GM19463 (cell line): Measurements from ENCODE around the gene FANK1.
A peak's percentile ranks its signal among the peaks of the same experiment; 100 is the strongest.
"Not testable (repeated sequence)": the region's sequence is repeated elsewhere in the genome, so short reads cannot be mapped to it uniquely, and the experiment has no call there.

ENCODE experiments used
- ATAC-seq: cut with Tn5 transposase; IDR thresholded peaks from one replicate; pipeline ENCODE4 v1.9.1; 2021; ENCODE audit warnings: mild to moderate bottlenecking, moderate library complexity; ENCODE audit not compliant: unreplicated experiment

The FANK1 gene

GRCh38 chr10:126016882-126017281 lies 120.5 kb downstream of the FANK1 start:
- ATAC-seq, result no peak

GRCh38 chr10:126017961-126018560 lies 121.7 kb downstream of the FANK1 start:
- no peak for ATAC-seq

GRCh38 chr10:126021833-126022500 lies 125.6 kb downstream of the FANK1 start:
- ATAC-seq, result no peak

- no peak for ATAC-seq
These were observed 126.5 kb downstream of the FANK1 start for GRCh38 chr10:126022841-126023240.

GRCh38 chr10:126027692-126028091 lies 131.3 kb downstream of the FANK1 start:
- no peak for ATAC-seq

GRCh38 chr10:126029999-126030398 lies 133.6 kb downstream of the FANK1 start:
- no peak for ATAC-seq

- no peak for ATAC-seq
These were observed 138.2 kb downstream of the FANK1 start for GRCh38 chr10:126034586-126034985.

- no peak for ATAC-seq
These were observed 140.2 kb downstream of the FANK1 start for GRCh38 chr10:126036515-126036914.

- no peak for ATAC-seq
These were observed 141.6 kb downstream of the FANK1 start for GRCh38 chr10:126037946-126038345.

- ATAC-seq, result no peak
These were observed 144.8 kb downstream of the FANK1 start for GRCh38 chr10:126041117-126041516.

- peak; percentile 99 for ATAC-seq
These were observed 145.5 kb downstream of the FANK1 start for GRCh38 chr10:126041804-126042231.

GRCh38 chr10:126042354-126042753 lies 146.0 kb downstream of the FANK1 start:
- no peak for ATAC-seq

- ATAC-seq, result no peak
These were observed 146.5 kb downstream of the FANK1 start for GRCh38 chr10:126042906-126043305.

- ATAC-seq, result no peak
These were observed 147.0 kb downstream of the FANK1 start for GRCh38 chr10:126043389-126043788.

- no peak for ATAC-seq
These were observed 149.5 kb downstream of the FANK1 start for GRCh38 chr10:126045861-126046260.

GRCh38 chr10:126046831-126047230 lies 150.5 kb downstream of the FANK1 start:
- no peak for ATAC-seq

- ATAC-seq, result not testable (repeated sequence)
These were observed 151.4 kb downstream of the FANK1 start for GRCh38 chr10:126047749-126048148.

GRCh38 chr10:126049759-126050700 lies 153.7 kb downstream of the FANK1 start:
- no peak for ATAC-seq

GRCh38 chr10:126052171-126052570 lies 155.8 kb downstream of the FANK1 start:
- no peak for ATAC-seq

GRCh38 chr10:126054191-126054590 lies 157.8 kb downstream of the FANK1 start:
- ATAC-seq, result no peak

GRCh38 chr10:126057494-126057893 lies 161.1 kb downstream of the FANK1 start:
- no peak for ATAC-seq

GRCh38 chr10:126058104-126058503 lies 161.7 kb downstream of the FANK1 start:
- ATAC-seq, result no peak
